MCF 10A (cell line): ENCODE results near the gene ASMTL. TPM values are rescaled to one million over a fixed set of nuclear protein-coding genes. Genes with fewer than 3 reads are reported as not detected.

ENCODE experiments used
- BruUV-seq: library from RNA; stranded (reverse); fragments of 400-500 nt; replicated peaks from 2 replicates; lab custom pipeline; 2021; lab: Mats Ljungman, UMichigan
- CTCF ChIA-PET: fragments of 300-600 bp; sonication (Branson Sonifier 250); formaldehyde crosslinking; extraction: SDS; loops from one replicate; lab custom pipeline; 2021; ENCODE audit warnings: antibody characterized with exemption, inconsistent platforms; lab: Yijun Ruan, JAX
- POLR2A ChIA-PET: fragments of 300-600, 350-650 bp; sonication (Branson Sonifier 250); formaldehyde crosslinking; extraction: SDS; loops from one replicate; lab custom pipeline; 2020; ENCODE audit warnings: antibody characterized with exemption, inconsistent platforms; lab: Yijun Ruan, JAX
- DNase-seq: peaks from one replicate; pipeline ENCODE4 v3.0.0-alpha.2; 2018; ENCODE audit not compliant: unreplicated experiment
- H3K27ac Mint-ChIP-seq: one replicate; pipeline ENCODE4 v1.8.0; 2022; ENCODE audit warnings: mild to moderate bottlenecking, low read depth, mixed read lengths; ENCODE audit not compliant: unreplicated experiment
- H3K27me3 Mint-ChIP-seq: one replicate; pipeline ENCODE4 v1.8.0; 2022; ENCODE audit warnings: mixed read lengths; ENCODE audit not compliant: insufficient read depth, unreplicated experiment
- H3K36me3 Mint-ChIP-seq: one replicate; pipeline ENCODE4 v1.8.0; 2022; ENCODE audit warnings: mild to moderate bottlenecking, moderate library complexity, mixed read lengths; ENCODE audit not compliant: insufficient read depth, unreplicated experiment
- H3K4me1 Mint-ChIP-seq: one replicate; pipeline ENCODE4 v1.8.0; 2022; ENCODE audit warnings: mixed read lengths; ENCODE audit not compliant: insufficient read depth, unreplicated experiment
- H3K4me3 Mint-ChIP-seq: one replicate; pipeline ENCODE4 v1.8.0; 2022; ENCODE audit warnings: mild to moderate bottlenecking, moderate library complexity, mixed read lengths; ENCODE audit not compliant: unreplicated experiment
- H3K9me3 Mint-ChIP-seq: one replicate; pipeline ENCODE4 v1.8.0; 2022; ENCODE audit warnings: mixed read lengths; ENCODE audit not compliant: unreplicated experiment
- CTCF ChIP-seq: fragments of 200-600 bp; IDR thresholded peaks from one replicate; pipeline ENCODE4 v1.8.0; 2022; ENCODE audit warnings: antibody characterized with exemption, mild to moderate bottlenecking; ENCODE audit not compliant: unreplicated experiment
- intact Hi-C: fragments of 100-400 bp; cut with micrococcal nuclease; formaldehyde crosslinking; loops from 2 replicates; pipeline ENCODE4 v1.14.1; 2022
- total RNA-seq: library from RNA; stranded (reverse); gene quantifications from 2 replicates; pipeline ENCODE4 v1.2.3, GENCODE V29; 2022

ASMTL gene
- total RNA-seq, 1 experiment from 2014 or later: 20.6 TPM

DNA sequence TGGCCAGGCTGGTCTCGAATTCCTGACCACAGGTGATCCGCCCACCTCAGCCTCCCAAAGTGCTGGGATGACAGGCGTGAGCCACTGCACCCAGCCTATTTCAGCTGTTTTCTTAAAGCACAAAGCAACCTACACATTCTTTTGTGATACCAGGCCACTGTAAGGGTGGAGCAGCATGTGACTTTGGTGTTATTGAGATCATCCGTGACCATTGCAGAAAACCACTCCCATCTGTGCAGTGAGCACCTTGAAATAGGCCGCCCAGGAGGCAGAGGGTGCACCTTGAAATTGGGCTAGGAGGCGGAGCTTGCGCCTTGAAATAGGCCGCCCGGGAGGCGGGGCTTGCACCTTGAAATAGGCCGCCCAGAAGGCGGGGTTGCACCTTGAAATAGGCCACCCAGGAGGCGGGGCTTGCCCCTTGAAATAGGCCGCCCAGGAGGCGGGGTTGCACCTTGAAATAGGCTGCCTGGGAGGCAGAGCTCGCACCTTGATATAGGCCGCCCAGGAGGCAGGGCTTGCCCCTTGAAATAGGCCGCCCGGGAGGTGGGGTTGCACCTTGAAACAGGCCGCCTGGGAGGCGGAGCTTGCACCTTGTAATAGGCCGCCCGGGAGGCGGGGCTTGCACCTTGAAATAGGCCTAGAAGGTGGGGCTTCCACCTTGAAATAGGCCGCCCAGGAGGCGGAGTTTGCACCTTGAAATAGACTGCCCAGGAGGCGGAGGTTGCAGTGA is 51.8 kb downstream of the ASMTL start:
- H3K9me3 Mint-ChIP-seq: peaks cover 2% of the 10 kb centered on the region
- BruUV-seq: no TSS peak
- no peak for TF ChIP-seq CTCF
- ChIA-PET CTCF (no interaction called here), POLR2A (no interaction called here)
- H3K27ac Mint-ChIP-seq: no peak overlapping the region
- intact Hi-C loops: no loop called here
- peaks cover 5% of the 10 kb centered on the region for H3K4me1 Mint-ChIP-seq
- peaks cover 17% of the 10 kb centered on the region for H3K36me3 Mint-ChIP-seq
- no peak for DNase-seq
- H3K4me3 Mint-ChIP-seq: no peak overlapping the region
- no peaks in the 10 kb centered on the region for H3K27me3 Mint-ChIP-seq

DNA sequence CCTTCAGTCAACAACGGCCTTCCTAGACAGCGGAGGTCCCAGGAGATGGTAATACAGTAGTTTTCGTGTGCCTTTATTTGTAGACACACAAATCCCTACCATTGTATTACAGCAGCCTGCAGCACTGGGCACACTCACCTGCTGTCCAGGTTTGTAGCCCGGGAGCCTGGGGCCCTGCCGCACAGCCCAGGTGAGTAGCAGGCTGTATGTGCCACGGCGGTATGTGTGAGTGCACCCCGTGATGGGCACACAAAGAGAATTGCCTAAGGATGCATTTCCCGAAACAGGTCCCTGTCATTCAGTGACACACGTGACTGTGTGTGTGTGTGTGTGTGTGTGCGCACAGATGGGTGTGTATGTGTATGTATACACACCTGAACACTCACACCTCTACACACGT is 52.7 kb downstream of the ASMTL start:
- Mint-ChIP-seq H3K27ac (no peak overlapping the region), H3K4me1 (peaks cover 13% of the 10 kb centered on the region), H3K36me3 (peaks cover 17% of the 10 kb centered on the region), H3K27me3 (no peaks in the 10 kb centered on the region), H3K4me3 (no peak overlapping the region), H3K9me3 (peaks cover 9% of the 10 kb centered on the region)
- ChIA-PET POLR2A (no interaction called here), CTCF (no interaction called here)
- intact Hi-C loops: no loop called here
- BruUV-seq: no TSS peak
- no peak for TF ChIP-seq CTCF
- DNase-seq: no peak

GRCh38 chrX:1398431-1399340 is 54.0 kb downstream of the ASMTL start:
- TF ChIP-seq CTCF: no peak
- Mint-ChIP-seq H3K4me3 (no peak overlapping the region), H3K27ac (no peak overlapping the region), H3K4me1 (peaks cover 24% of the 10 kb centered on the region), H3K9me3 (peaks cover 9% of the 10 kb centered on the region), H3K36me3 (peaks cover 22% of the 10 kb centered on the region), H3K27me3 (no peaks in the 10 kb centered on the region)
- ChIA-PET POLR2A (no interaction called here), CTCF (no interaction called here)
- no TSS peak for BruUV-seq
- DNase-seq: no peak
- intact Hi-C loops: loop anchor here (10.0 kb wide), 1 partner anchor 154 kb away; no protein-coding TSS in a partner anchor
